Measurements from ENCODE around the gene MIEN1.

DNA sequence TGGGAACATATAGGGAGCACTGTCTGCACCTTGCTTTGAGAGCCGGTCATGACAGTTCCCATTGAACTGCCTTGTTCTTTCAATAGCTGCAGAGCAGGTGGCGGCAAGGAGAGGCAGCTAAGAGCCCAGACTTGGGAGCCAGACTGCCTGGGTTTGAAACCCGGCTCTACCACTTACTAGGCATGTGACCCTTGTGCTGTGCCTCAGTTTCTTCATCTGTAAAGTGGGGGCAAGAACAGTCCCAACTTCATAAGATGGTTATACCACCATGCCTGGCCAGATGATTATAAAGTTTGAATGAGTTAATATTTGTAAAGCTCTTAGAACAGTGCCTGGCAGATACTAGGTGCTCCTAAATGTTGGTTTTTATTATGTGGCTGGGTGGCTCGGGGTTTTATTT lies 16.1 kb downstream of the MIEN1 start:
- TF ChIP-seq, protein P1, sequence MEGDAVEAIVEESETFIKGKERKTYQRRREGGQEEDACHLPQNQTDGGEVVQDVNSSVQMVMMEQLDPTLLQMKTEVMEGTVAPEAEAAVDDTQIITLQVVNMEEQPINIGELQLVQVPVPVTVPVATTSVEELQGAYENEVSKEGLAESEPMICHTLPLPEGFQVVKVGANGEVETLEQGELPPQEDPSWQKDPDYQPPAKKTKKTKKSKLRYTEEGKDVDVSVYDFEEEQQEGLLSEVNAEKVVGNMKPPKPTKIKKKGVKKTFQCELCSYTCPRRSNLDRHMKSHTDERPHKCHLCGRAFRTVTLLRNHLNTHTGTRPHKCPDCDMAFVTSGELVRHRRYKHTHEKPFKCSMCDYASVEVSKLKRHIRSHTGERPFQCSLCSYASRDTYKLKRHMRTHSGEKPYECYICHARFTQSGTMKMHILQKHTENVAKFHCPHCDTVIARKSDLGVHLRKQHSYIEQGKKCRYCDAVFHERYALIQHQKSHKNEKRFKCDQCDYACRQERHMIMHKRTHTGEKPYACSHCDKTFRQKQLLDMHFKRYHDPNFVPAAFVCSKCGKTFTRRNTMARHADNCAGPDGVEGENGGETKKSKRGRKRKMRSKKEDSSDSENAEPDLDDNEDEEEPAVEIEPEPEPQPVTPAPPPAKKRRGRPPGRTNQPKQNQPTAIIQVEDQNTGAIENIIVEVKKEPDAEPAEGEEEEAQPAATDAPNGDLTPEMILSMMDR (IDR thresholded peaks at IDR 0.05), result no peak
- no peak for TF ChIP-seq POLR2AphosphoS5 (IDR thresholded peaks at IDR 0.05)

Measured in prostate gland (tissue), 2 donors.